GM23338 (cell line): ENCODE measurements around the gene CCDC178.

ENCODE experiments used
- CTCF ChIP-seq, 2 experiments: fragments of 200-600 bp in 1 of 2; sonication (generic) in 1 of 2; conservative IDR thresholded peaks; 2 replicates each; pipeline versions ENCODE4 v1.5.1 to v1.6.1; 2016 to 2017; ENCODE audit warnings: antibody characterized with exemption in 2 of 2, low read depth in 2 of 2, mild to moderate bottlenecking in 2 of 2, moderate library complexity in 1 of 2
- EZH2 ChIP-seq: fragments of 200-600 bp; sonication (generic); IDR thresholded peaks from one replicate; pipeline ENCODE4 v1.8.0; 2017; ENCODE audit warnings: antibody characterized with exemption, mild to moderate bottlenecking, low read depth; ENCODE audit not compliant: unreplicated experiment
- POLR2AphosphoS5 ChIP-seq: IDR thresholded peaks from 2 replicates; pipeline ENCODE4 v1.6.1; 2016; ENCODE audit warnings: antibody characterized with exemption, low read depth

DNA sequence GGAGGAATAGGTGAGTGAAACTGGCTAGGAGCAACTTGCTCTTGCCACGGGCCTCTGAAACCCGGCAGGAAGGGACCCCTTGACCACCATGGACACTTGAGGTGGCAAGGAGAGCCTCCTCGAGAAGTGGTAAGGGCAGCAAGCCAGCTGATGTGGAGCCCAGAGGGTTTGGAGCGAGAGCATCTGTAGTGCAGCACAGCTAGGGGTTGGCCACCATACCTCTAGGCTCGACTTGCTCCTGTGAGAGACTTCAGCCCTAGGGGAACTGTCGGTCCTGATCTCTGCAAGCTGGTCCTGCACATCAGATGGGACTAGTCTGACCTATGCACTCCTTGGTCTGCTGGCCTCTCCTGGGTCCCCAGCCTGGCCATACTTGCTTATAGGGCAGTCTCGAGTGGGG is 158.4 kb downstream of the CCDC178 start:
- TF ChIP-seq EZH2 = no peak
- no peak for TF ChIP-seq CTCF (conservative IDR thresholded peaks at IDR 0.05; ENCODE audit: low read depth in 2 of 2)
- TF ChIP-seq POLR2AphosphoS5 = no peak
